ENCODE data around the gene RAI14. TPM values are rescaled to one million over a fixed set of nuclear protein-coding genes. Genes with fewer than 3 reads are reported as not detected.
A peak's percentile ranks its signal among the peaks of the same experiment; 100 is the strongest.

The RAI14 gene
- total RNA-seq, 1 experiment from 2014 or later: 71.5 TPM

- no peaks in the 10 kb centered on the region for H3K27me3 Mint-ChIP-seq (ENCODE audit: insufficient read depth, unreplicated experiment)
- CTCF ChIA-PET: no interaction called here
- H3K9me3 Mint-ChIP-seq (ENCODE audit: unreplicated experiment): no peaks in the 10 kb centered on the region
- POLR2A ChIA-PET: interaction anchor here (0.6 kb wide), 1 partner anchor 26 kb away, joined by 5 read pairs; no protein-coding TSS in a partner anchor
- BruUV-seq (replicated peaks): no TSS peak
- intact Hi-C loops (cut with micrococcal nuclease; ENCODE audit: unreplicated experiment): no loop called here
- Histone ChIP-seq H3K9me3 (no peaks in the 10 kb centered on the region), H3K27me3 (replicated peaks; ENCODE audit: control insufficient read depth, insufficient read depth, low read length) (no peaks in the 10 kb centered on the region), H3K4me3 (ENCODE audit: low read depth, low read length) (no peak overlapping the region), H3K4me1 (peaks cover 5% of the 10 kb centered on the region; the same call in 1 of the 2 replicates), H3K36me3 (ENCODE audit: control insufficient read depth, insufficient read depth, low read length) (no peaks in the 10 kb centered on the region)
- no peak for DNase-seq
- no peak for TF ChIP-seq CTCF (IDR thresholded peaks at IDR 0.05; ENCODE audit: insufficient read depth in 1 of 2, low read depth in 1 of 2, low read length in 1 of 2, severe bottlenecking in 1 of 2, unreplicated experiment in 1 of 2)
- H3K4me1 Mint-ChIP-seq (ENCODE audit: low read depth, unreplicated experiment): peaks cover 14% of the 10 kb centered on the region
- no peak overlapping the region for H3K4me3 Mint-ChIP-seq (ENCODE audit: unreplicated experiment)
- no peak overlapping the region for H3K27ac Mint-ChIP-seq (ENCODE audit: unreplicated experiment)
- no peaks in the 10 kb centered on the region for H3K36me3 Mint-ChIP-seq (ENCODE audit: insufficient read depth, unreplicated experiment)
Observed at GRCh38 chr5:34652914-34653313, 3.2 kb upstream of the RAI14 start.

GRCh38 chr5:34653708-34654107 lies 2.4 kb upstream of the RAI14 start:
- H3K36me3 Mint-ChIP-seq (ENCODE audit: insufficient read depth, unreplicated experiment): no peaks in the 10 kb centered on the region
- no peak for DNase-seq
- Histone ChIP-seq H3K27me3 (replicated peaks; ENCODE audit: control insufficient read depth, insufficient read depth, low read length) (no peaks in the 10 kb centered on the region), H3K9me3 (no peaks in the 10 kb centered on the region), H3K36me3 (ENCODE audit: control insufficient read depth, insufficient read depth, low read length) (no peaks in the 10 kb centered on the region), H3K4me1 (peaks cover 11% of the 10 kb centered on the region; the same call in 1 of the 2 replicates), H3K4me3 (ENCODE audit: low read depth, low read length) (no peak overlapping the region)
- TF ChIP-seq CTCF (IDR thresholded peaks at IDR 0.05; ENCODE audit: insufficient read depth in 1 of 2, low read depth in 1 of 2, low read length in 1 of 2, severe bottlenecking in 1 of 2, unreplicated experiment in 1 of 2): no peak
- no TSS peak for BruUV-seq (replicated peaks)
- H3K9me3 Mint-ChIP-seq (ENCODE audit: unreplicated experiment): no peaks in the 10 kb centered on the region
- H3K27ac Mint-ChIP-seq (ENCODE audit: unreplicated experiment): no peak overlapping the region
- intact Hi-C loops (cut with micrococcal nuclease; ENCODE audit: unreplicated experiment): no loop called here
- ChIA-PET POLR2A (no interaction called here), CTCF (no interaction called here)
- no peaks in the 10 kb centered on the region for H3K27me3 Mint-ChIP-seq (ENCODE audit: insufficient read depth, unreplicated experiment)
- H3K4me3 Mint-ChIP-seq (ENCODE audit: unreplicated experiment): no peak overlapping the region
- peaks cover 14% of the 10 kb centered on the region for H3K4me1 Mint-ChIP-seq (ENCODE audit: low read depth, unreplicated experiment)

- intact Hi-C loops (cut with micrococcal nuclease; ENCODE audit: unreplicated experiment): loop anchor here (1.0 to 5.0 kb wide), 3 partner anchors 132 to 183 kb away; partner anchors contain the start of gene TTC23L
- no peaks in the 10 kb centered on the region for H3K36me3 ChIP-seq (ENCODE audit: control insufficient read depth, insufficient read depth, low read length)
- Mint-ChIP-seq H3K9me3 (ENCODE audit: unreplicated experiment) (no peaks in the 10 kb centered on the region), H3K4me3 (ENCODE audit: unreplicated experiment) (peak overlapping the region; percentile 69), H3K27ac (ENCODE audit: unreplicated experiment) (peak overlapping the region; percentile 9), H3K27me3 (ENCODE audit: insufficient read depth, unreplicated experiment) (no peaks in the 10 kb centered on the region), H3K4me1 (ENCODE audit: low read depth, unreplicated experiment) (peaks cover 14% of the 10 kb centered on the region), H3K36me3 (ENCODE audit: insufficient read depth, unreplicated experiment) (peaks cover 3% of the 10 kb centered on the region)
- no peaks in the 10 kb centered on the region for H3K27me3 ChIP-seq (replicated peaks; ENCODE audit: control insufficient read depth, insufficient read depth, low read length)
- TF ChIP-seq CTCF (IDR thresholded peaks at IDR 0.05; ENCODE audit: insufficient read depth in 1 of 2, low read depth in 1 of 2, low read length in 1 of 2, severe bottlenecking in 1 of 2, unreplicated experiment in 1 of 2): no peak
- DNase-seq: peak; percentile 46 to 47
- ChIA-PET POLR2A (interaction anchor here (0.8 to 1.2 kb wide), 2 partner anchors 31 to 178 kb away, joined by 3 to 15 read pairs; no protein-coding TSS in a partner anchor), CTCF (interaction anchor here (0.5 to 1.1 kb wide), 2 partner anchors 101 to 246 kb away, joined by 3 to 8 read pairs; no protein-coding TSS in a partner anchor)
- H3K4me3 ChIP-seq (ENCODE audit: low read depth, low read length): peak overlapping the region; percentile 94
- no peaks in the 10 kb centered on the region for H3K9me3 ChIP-seq
- BruUV-seq (replicated peaks): TSS peak; percentile 96
- peaks cover 12% of the 10 kb centered on the region; the same call in 1 of the 2 replicates for H3K4me1 ChIP-seq
Observed at GRCh38 chr5:34655354-34655991, 655 bp upstream of the RAI14 start.
